ENCODE results near the gene FBXL19. TPM values are rescaled to one million over a fixed set of nuclear protein-coding genes. Genes with fewer than 3 reads are reported as not detected.

Gene FBXL19
- total and polyA plus RNA-seq, 9 of the 15 experiments (the other 6 are each of a cell fraction or from before 2014, with no cell fraction given): 0.13 to 48.0 (median 13.5) TPM; not detected in 1

GRCh38 chr16:30949650-30950515 is 26.5 kb downstream of the FBXL19 start (continued):
- TF ChIP-seq CBX3 (IDR thresholded peaks at IDR 0.05; ENCODE audit: borderline replicate concordance in 1 of 2, low read length in 2 of 2) (no peak; a peak in 1 of 3 replicates), MAZ (CRISPR knock-in tag; conservative IDR thresholded peaks at IDR 0.05 in 1 of 2, IDR thresholded peaks at IDR 0.05 in 1 of 2) (peak; percentile 83 to 87), ZNF140 (CRISPR knock-in tag; IDR thresholded peaks at IDR 0.05) (no peak), FOXA1 (IDR thresholded peaks at IDR 0.05; ENCODE audit: borderline replicate concordance) (no peak), SRSF3 (IDR thresholded peaks at IDR 0.05; ENCODE audit: insufficient read depth, low read length) (no peak), CC2D1A (IDR thresholded peaks at IDR 0.05) (no peak), ZNF707 (CRISPR knock-in tag; conservative IDR thresholded peaks at IDR 0.05) (no peak), SNIP1 (IDR thresholded peaks at IDR 0.05; ENCODE audit: low read depth) (no peak), SMAD1 (IDR thresholded peaks at IDR 0.05; ENCODE audit: low read depth, low read length, partially characterized antibody) (peak; percentile 5), ZSCAN32 (CRISPR knock-in tag; IDR thresholded peaks at IDR 0.05) (no peak), PHB2 (IDR thresholded peaks at IDR 0.05; ENCODE audit: low read depth) (no peak), BMI1 (IDR thresholded peaks at IDR 0.05; ENCODE audit: low read length) (no peak), NFIX (CRISPR knock-in tag; IDR thresholded peaks at IDR 0.05; ENCODE audit: low read depth) (no peak), ETS2 (tag; IDR thresholded peaks at IDR 0.05; ENCODE audit: borderline replicate concordance, poor library complexity, severe bottlenecking) (no peak), HLTF (IDR thresholded peaks at IDR 0.05) (peak; percentile 66), ZNF584 (CRISPR knock-in tag; IDR thresholded peaks at IDR 0.05; ENCODE audit: low read depth) (no peak), ZNF239 (CRISPR knock-in tag; IDR thresholded peaks at IDR 0.05) (peak; percentile 7; the same call in 1 of the 2 replicates), ZC3H11A (IDR thresholded peaks at IDR 0.05; ENCODE audit: low read depth, low read length) (no peak), NCOA2 (IDR thresholded peaks at IDR 0.05; ENCODE audit: partially characterized antibody in 2 of 2) (no peak), CHAMP1 (IDR thresholded peaks at IDR 0.05) (no peak), ZNF717 (CRISPR knock-in tag; IDR thresholded peaks at IDR 0.05) (no peak), PHF21A (IDR thresholded peaks at IDR 0.05; ENCODE audit: borderline replicate concordance, low read depth) (no peak), MCM5 (IDR thresholded peaks at IDR 0.05; ENCODE audit: low read depth) (no peak), E2F6 (IDR thresholded peaks at IDR 0.05; ENCODE audit: borderline replicate concordance in 1 of 2, extremely low read depth in 1 of 2, insufficient read depth in 1 of 2, insufficient read length in 1 of 2, low read depth in 1 of 2, low read length in 1 of 2, poor library complexity in 1 of 2, severe bottlenecking in 1 of 2) (no peak), ZNF436 (CRISPR knock-in tag; IDR thresholded peaks at IDR 0.05) (no peak)

Measured in K562 (cell line).